Measurements from ENCODE around the gene PRR30. TPM values are rescaled to one million over a fixed set of nuclear protein-coding genes. Genes with fewer than 3 reads are reported as not detected.
A peak's percentile ranks its signal among the peaks of the same experiment; 100 is the strongest.

Gene PRR30
- total RNA-seq, 2 experiments from 2014 or later = not detected

DNA sequence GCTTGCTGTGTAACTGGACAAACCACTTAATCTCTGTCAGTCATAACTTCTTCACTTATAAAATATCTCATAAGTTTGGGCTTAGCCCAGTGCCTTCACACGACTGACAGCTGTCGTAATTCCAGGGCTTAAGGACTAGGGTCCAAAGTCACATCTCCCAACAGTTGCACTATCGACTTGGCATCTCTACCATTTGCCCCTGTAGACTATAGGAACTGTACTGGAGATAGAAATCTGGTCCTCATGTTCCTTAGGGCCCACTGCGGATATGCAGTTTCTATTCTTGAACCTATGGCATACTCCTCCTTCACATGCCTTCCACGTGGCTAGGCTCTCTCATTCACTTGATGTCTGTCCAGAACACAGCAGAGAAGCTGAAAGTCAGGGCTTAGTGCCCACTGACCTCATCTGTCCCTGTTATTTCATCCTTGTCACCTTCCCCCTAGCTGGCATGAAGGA lies 12.9 kb downstream of the PRR30 start:
- Histone ChIP-seq H3K4me1 (ENCODE audit: insufficient read depth, low read length) (peaks cover 17% of the 10 kb centered on the region), H3K36me3 (ENCODE audit: insufficient read depth, low read length) (peaks cover 20% of the 10 kb centered on the region), H3K27ac (ENCODE audit: low read depth in 1 of 2, low read length in 2 of 2) (no peak overlapping the region), H3K4me3 (ENCODE audit: low read length) (no peak overlapping the region), H3K27me3 (ENCODE audit: control insufficient read depth in 1 of 2, insufficient read depth in 2 of 2, low read length in 2 of 2) (no peaks in the 10 kb centered on the region), H3K9me3 (ENCODE audit: control insufficient read depth in 1 of 2, insufficient read depth in 1 of 2, low read length in 2 of 2) (no peaks in the 10 kb centered on the region)
- Mint-ChIP-seq H3K36me3 (ENCODE audit: low read depth) (peaks cover 24% of the 10 kb centered on the region), H3K27ac (no peak overlapping the region), H3K9me3 (no peaks in the 10 kb centered on the region), H3K4me1 (ENCODE audit: low read depth) (peaks cover 8% of the 10 kb centered on the region), H3K4me3 (peak overlapping the region; percentile 25), H3K27me3 (no peaks in the 10 kb centered on the region)
- ATAC-seq (ENCODE audit: poor library complexity) (no peak), DNase-seq (no peak)
- ChIA-PET POLR2A (no interaction called here), CTCF (no interaction called here)
- intact Hi-C loops (cut with DNase I, micrococcal nuclease) = no loop called here
- TF ChIP-seq, protein P1, sequence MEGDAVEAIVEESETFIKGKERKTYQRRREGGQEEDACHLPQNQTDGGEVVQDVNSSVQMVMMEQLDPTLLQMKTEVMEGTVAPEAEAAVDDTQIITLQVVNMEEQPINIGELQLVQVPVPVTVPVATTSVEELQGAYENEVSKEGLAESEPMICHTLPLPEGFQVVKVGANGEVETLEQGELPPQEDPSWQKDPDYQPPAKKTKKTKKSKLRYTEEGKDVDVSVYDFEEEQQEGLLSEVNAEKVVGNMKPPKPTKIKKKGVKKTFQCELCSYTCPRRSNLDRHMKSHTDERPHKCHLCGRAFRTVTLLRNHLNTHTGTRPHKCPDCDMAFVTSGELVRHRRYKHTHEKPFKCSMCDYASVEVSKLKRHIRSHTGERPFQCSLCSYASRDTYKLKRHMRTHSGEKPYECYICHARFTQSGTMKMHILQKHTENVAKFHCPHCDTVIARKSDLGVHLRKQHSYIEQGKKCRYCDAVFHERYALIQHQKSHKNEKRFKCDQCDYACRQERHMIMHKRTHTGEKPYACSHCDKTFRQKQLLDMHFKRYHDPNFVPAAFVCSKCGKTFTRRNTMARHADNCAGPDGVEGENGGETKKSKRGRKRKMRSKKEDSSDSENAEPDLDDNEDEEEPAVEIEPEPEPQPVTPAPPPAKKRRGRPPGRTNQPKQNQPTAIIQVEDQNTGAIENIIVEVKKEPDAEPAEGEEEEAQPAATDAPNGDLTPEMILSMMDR (IDR thresholded peaks at IDR 0.05) = no peak

DNA sequence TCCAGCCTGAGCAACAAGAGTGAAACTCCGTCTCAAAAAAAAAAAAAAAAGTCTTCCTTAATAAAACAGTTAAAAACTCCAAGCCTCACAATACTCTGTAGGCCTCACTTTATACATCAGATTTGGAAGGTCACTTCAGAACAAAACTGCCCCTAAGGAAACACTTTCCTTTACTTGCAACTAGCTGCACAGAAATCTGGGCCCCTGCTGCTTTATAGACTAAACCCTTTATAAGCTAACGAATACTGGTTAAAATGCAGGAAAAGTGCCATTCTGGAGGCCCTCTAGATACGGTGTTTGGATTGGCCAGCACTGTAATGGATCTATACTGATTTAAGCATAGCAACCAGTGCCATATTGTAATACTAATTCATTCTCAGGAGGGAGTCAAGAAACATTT lies 14.1 kb downstream of the PRR30 start:
- Mint-ChIP-seq H3K4me3 (peak overlapping the region; percentile 80), H3K27me3 (peaks cover 6% of the 10 kb centered on the region), H3K27ac (no peak overlapping the region), H3K4me1 (ENCODE audit: low read depth) (peaks cover 9% of the 10 kb centered on the region), H3K9me3 (no peaks in the 10 kb centered on the region), H3K36me3 (ENCODE audit: low read depth) (peaks cover 12% of the 10 kb centered on the region)
- Histone ChIP-seq H3K36me3 (ENCODE audit: insufficient read depth, low read length) (peaks cover 8% of the 10 kb centered on the region), H3K27me3 (ENCODE audit: control insufficient read depth in 1 of 2, insufficient read depth in 2 of 2, low read length in 2 of 2) (no peaks in the 10 kb centered on the region), H3K27ac (ENCODE audit: low read depth in 1 of 2, low read length in 2 of 2) (no peak overlapping the region), H3K9me3 (ENCODE audit: control insufficient read depth in 1 of 2, insufficient read depth in 1 of 2, low read length in 2 of 2) (no peaks in the 10 kb centered on the region), H3K4me3 (ENCODE audit: low read length) (no peak overlapping the region), H3K4me1 (ENCODE audit: insufficient read depth, low read length) (peaks cover 17% of the 10 kb centered on the region)
- POLR2A ChIA-PET = interaction anchor here (1.9 to 3.0 kb wide), 2 partner anchors 9 to 11 kb away, joined by 7 to 56 read pairs; partner anchors contain the start of gene PREB
- ATAC-seq (ENCODE audit: poor library complexity) = no peak
- CTCF ChIA-PET = interaction anchor here (0.6 to 1.9 kb wide), 3 partner anchors 19 to 1531 kb away, joined by 3 to 5 read pairs (median 4); no protein-coding TSS in a partner anchor
- intact Hi-C loops (cut with DNase I, micrococcal nuclease) = no loop called here
- TF ChIP-seq, protein P1 (IDR thresholded peaks at IDR 0.05) = no peak
- DNase-seq = no peak

DNA sequence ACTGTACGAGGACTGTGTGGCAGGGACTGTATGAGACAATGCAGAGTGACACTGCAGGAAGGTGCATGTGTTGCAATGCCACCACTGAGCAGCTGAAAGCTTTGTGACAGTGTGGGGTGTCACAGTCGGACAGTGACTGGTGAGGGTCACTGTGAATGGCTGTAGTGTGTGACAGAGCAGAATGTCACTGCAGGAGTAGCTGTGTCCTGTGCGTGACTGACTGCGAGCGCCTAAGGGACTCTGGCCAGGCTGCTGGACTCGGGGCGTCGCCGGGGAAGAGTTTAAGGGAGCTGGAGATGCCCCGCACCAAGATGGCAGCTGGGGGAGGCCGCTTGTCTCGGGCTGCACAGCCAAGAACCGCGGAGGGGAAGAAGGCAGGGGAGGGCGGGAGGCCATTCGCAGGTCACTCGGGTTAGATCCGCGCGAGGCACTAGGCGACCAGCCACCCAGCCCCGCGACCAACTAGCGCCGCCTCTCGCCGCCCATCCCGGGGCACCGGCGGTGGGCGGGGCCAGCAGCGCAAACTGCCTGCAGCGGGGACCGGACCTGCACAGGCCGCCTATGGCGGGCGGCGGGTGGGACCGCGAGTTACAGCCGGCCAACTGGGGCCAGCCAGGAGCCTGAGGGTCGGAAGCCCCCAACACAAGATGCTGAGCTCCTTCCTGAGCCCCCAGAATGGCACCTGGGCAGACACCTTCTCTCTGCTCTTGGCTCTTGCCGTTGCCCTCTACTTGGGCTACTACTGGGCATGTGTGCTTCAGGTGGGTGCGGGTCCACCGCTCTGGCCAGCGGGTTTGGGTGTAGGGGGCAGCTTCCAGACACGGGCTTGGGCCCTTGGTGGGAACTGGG lies 15.7 kb downstream of the PRR30 start, which contains the start of gene ABHD1:
Gene ABHD1 (plus strand): TSS at position 514 of the 849 bp plus-strand sequence. CDS start 134 bp downstream, at position 648.
- Histone ChIP-seq H3K27ac (ENCODE audit: low read depth in 1 of 2, low read length in 2 of 2) (peak within 1 kb of the TSS in 1 of 2 donors; percentile 52), H3K36me3 (ENCODE audit: insufficient read depth, low read length) (no peaks in the 10 kb centered on the region), H3K9me3 (ENCODE audit: control insufficient read depth in 1 of 2, insufficient read depth in 1 of 2, low read length in 2 of 2) (peaks cover 0 to under 1% of the 10 kb centered on the region in 2 experiments), H3K4me3 (ENCODE audit: low read length) (peak within 1 kb of the TSS; percentile 78), H3K27me3 (ENCODE audit: control insufficient read depth in 1 of 2, insufficient read depth in 2 of 2, low read length in 2 of 2) (peaks cover 1 to 6% of the 10 kb centered on the region in 2 experiments), H3K4me1 (ENCODE audit: insufficient read depth, low read length) (peaks cover 22% of the 10 kb centered on the region)
- peak; percentile 23 to 86 (median 58) for DNase-seq
- intact Hi-C loops (cut with DNase I, micrococcal nuclease) = loop anchor here (1.0 kb wide), 1 partner anchor 11 kb away; the partner anchor contains the start of gene PREB (in 2 of the 2)
- ChIA-PET POLR2A (interaction anchor here (0.6 to 3.0 kb wide), 10 partner anchors 8 to 180 kb away, joined by 3 to 56 read pairs (median 6); partner anchors contain the start of genes AGBL5, OST4 and PREB), CTCF (interaction anchor here (1.5 to 1.9 kb wide), 3 partner anchors 10 to 42 kb away, joined by 5 to 8 read pairs (median 5); partner anchors contain the start of gene PREB)
- Mint-ChIP-seq H3K4me1 (ENCODE audit: low read depth) (peaks cover 18% of the 10 kb centered on the region), H3K9me3 (no peaks in the 10 kb centered on the region), H3K36me3 (ENCODE audit: low read depth) (no peaks in the 10 kb centered on the region), H3K4me3 (peak within 1 kb of the TSS; percentile 92), H3K27ac (peak within 1 kb of the TSS; percentile 81), H3K27me3 (peaks cover 19% of the 10 kb centered on the region)
- TF ChIP-seq, protein P1 (IDR thresholded peaks at IDR 0.05) = no peak
- peak; percentile 79 for ATAC-seq (ENCODE audit: poor library complexity)

Data from CD4-positive, alpha-beta T cell (primary cell).